ENCODE data around the gene PRKN.

DNA sequence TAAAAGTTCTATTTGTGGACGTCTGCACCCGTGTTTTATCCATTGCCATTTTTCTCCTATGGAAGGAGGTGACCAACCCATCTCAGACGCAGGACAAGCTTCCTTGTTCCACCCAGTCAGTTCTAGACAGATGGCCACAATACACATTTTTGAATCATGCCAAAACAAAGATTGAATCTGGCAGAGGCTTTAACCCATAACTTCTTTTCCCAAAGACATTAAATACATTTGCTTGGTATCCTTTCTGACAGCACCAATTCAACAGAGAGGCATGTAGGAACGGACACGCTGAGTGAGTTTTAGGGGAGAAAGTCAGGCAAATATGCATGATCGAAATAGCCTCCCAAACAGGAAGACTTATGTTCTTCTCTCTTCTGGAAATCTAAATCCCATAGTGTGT is 901.1 kb downstream of the PRKN start:
- TF ChIP-seq, protein P1, sequence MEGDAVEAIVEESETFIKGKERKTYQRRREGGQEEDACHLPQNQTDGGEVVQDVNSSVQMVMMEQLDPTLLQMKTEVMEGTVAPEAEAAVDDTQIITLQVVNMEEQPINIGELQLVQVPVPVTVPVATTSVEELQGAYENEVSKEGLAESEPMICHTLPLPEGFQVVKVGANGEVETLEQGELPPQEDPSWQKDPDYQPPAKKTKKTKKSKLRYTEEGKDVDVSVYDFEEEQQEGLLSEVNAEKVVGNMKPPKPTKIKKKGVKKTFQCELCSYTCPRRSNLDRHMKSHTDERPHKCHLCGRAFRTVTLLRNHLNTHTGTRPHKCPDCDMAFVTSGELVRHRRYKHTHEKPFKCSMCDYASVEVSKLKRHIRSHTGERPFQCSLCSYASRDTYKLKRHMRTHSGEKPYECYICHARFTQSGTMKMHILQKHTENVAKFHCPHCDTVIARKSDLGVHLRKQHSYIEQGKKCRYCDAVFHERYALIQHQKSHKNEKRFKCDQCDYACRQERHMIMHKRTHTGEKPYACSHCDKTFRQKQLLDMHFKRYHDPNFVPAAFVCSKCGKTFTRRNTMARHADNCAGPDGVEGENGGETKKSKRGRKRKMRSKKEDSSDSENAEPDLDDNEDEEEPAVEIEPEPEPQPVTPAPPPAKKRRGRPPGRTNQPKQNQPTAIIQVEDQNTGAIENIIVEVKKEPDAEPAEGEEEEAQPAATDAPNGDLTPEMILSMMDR (IDR thresholded peaks at IDR 0.05; ENCODE audit: poor library complexity, severe bottlenecking): no peak
- TF ChIP-seq, protein P2, sequence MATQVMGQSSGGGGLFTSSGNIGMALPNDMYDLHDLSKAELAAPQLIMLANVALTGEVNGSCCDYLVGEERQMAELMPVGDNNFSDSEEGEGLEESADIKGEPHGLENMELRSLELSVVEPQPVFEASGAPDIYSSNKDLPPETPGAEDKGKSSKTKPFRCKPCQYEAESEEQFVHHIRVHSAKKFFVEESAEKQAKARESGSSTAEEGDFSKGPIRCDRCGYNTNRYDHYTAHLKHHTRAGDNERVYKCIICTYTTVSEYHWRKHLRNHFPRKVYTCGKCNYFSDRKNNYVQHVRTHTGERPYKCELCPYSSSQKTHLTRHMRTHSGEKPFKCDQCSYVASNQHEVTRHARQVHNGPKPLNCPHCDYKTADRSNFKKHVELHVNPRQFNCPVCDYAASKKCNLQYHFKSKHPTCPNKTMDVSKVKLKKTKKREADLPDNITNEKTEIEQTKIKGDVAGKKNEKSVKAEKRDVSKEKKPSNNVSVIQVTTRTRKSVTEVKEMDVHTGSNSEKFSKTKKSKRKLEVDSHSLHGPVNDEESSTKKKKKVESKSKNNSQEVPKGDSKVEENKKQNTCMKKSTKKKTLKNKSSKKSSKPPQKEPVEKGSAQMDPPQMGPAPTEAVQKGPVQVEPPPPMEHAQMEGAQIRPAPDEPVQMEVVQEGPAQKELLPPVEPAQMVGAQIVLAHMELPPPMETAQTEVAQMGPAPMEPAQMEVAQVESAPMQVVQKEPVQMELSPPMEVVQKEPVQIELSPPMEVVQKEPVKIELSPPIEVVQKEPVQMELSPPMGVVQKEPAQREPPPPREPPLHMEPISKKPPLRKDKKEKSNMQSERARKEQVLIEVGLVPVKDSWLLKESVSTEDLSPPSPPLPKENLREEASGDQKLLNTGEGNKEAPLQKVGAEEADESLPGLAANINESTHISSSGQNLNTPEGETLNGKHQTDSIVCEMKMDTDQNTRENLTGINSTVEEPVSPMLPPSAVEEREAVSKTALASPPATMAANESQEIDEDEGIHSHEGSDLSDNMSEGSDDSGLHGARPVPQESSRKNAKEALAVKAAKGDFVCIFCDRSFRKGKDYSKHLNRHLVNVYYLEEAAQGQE (IDR thresholded peaks at IDR 0.05; ENCODE audit: borderline replicate concordance): no peak
- TF ChIP-seq EP300 (conservative IDR thresholded peaks at IDR 0.05; ENCODE audit: poor library complexity, severe bottlenecking) (no peak), RAD21 (conservative IDR thresholded peaks at IDR 0.05) (no peak)

Measured in neural cell (in vitro differentiated cells).